Neural cell (in vitro differentiated cells): ENCODE data around the gene TCIRG1. TPM values are rescaled to one million over a fixed set of nuclear protein-coding genes. Genes with fewer than 3 reads are reported as not detected.

Source experiments
- H2AFZ ChIP-seq: fragments of 200-600, 300-800 bp; sonication (generic), shearing (Covaris generic); 2 replicates; pipeline ENCODE4 v1.6.0; 2014; ENCODE audit warnings: low read depth, mild to moderate bottlenecking, antibody characterized with exemption, low read length, moderate library complexity
- H3F3A ChIP-seq: fragments of 200-600 bp; shearing (Covaris generic); 2 replicates; pipeline ENCODE4 v1.6.1; 2016; ENCODE audit warnings: mild to moderate bottlenecking, moderate library complexity, mixed read lengths, antibody characterized with exemption, low read length; ENCODE audit not compliant: insufficient read depth, poor library complexity, severe bottlenecking
- H3K27ac ChIP-seq: fragments of 200-600, 300-800 bp; sonication (generic), shearing (Covaris generic); 2 replicates; pipeline ENCODE4 v1.5.1; 2014; ENCODE audit warnings: mild to moderate bottlenecking, low read length, moderate library complexity
- H3K27me3 ChIP-seq: fragments of 300-800, 200-600 bp; sonication (generic), shearing (Covaris generic); 2 replicates; pipeline ENCODE4 v1.6.0; 2014; ENCODE audit warnings: mild to moderate bottlenecking, low read depth, low read length, moderate library complexity; ENCODE audit not compliant: insufficient read depth
- H3K36me3 ChIP-seq: fragments of 300-800, 200-600 bp; sonication (generic), shearing (Covaris generic); 2 replicates; pipeline ENCODE4 v1.5.1; 2014; ENCODE audit warnings: mild to moderate bottlenecking, antibody characterized with exemption, low read length, moderate library complexity; ENCODE audit not compliant: insufficient read depth
- H3K4me2 ChIP-seq: fragments of 300-800, 200-600 bp; sonication (generic), shearing (Covaris generic); 2 replicates; pipeline ENCODE4 v1.6.0; 2014; ENCODE audit warnings: mild to moderate bottlenecking, low read length
- H3K4me3 ChIP-seq: fragments of 300-800, 200-600 bp; sonication (generic), shearing (Covaris generic); 2 replicates; pipeline ENCODE4 v1.5.1; 2014; ENCODE audit warnings: mild to moderate bottlenecking, low read length, moderate library complexity
- H3K79me2 ChIP-seq: fragments of 200-600 bp; shearing (Covaris generic); replicated peaks from 2 replicates; pipeline ENCODE4 v1.6.0; 2014; ENCODE audit warnings: mild to moderate bottlenecking, low read length, moderate library complexity; ENCODE audit not compliant: insufficient read depth
- H3K9ac ChIP-seq: fragments of 300-800, 200-600 bp; sonication (generic), shearing (Covaris generic); 2 replicates; pipeline ENCODE4 v1.6.1; 2016; ENCODE audit warnings: mild to moderate bottlenecking, low read length, mixed read lengths
- H3K9me2 ChIP-seq: fragments of 200-600 bp; shearing (Covaris generic); 2 replicates; pipeline ENCODE4 v1.6.1; 2016; ENCODE audit warnings: mild to moderate bottlenecking, low read length, mixed read lengths; ENCODE audit not compliant: insufficient read depth
- H3K9me3 ChIP-seq: fragments of 200-600, 300-800 bp; sonication (generic), shearing (Covaris generic); 2 replicates; pipeline ENCODE4 v1.6.1; 2016; ENCODE audit warnings: mild to moderate bottlenecking, mixed run types, low read length, moderate library complexity, mixed read lengths
- H4K20me1 ChIP-seq: fragments of 200-600 bp; shearing (Covaris generic); 2 replicates; pipeline ENCODE4 v1.6.1; 2016; ENCODE audit warnings: mild to moderate bottlenecking, mixed run types; ENCODE audit not compliant: insufficient read depth
- CTCF ChIP-seq: fragments of 450-650 bp; IDR thresholded peaks from 2 replicates; pipeline ENCODE4 v1.5.1; 2014; ENCODE audit warnings: antibody characterized with exemption, mild to moderate bottlenecking, moderate library complexity; ENCODE audit not compliant: poor library complexity, severe bottlenecking
- EP300 ChIP-seq: fragments of 450-650 bp; conservative IDR thresholded peaks from 2 replicates; pipeline ENCODE4 v1.6.1; 2014; ENCODE audit warnings: antibody characterized with exemption, mild to moderate bottlenecking, moderate library complexity; ENCODE audit not compliant: poor library complexity, severe bottlenecking
- EZH2 ChIP-seq: fragments of 200-600, 300-800 bp; shearing (Covaris generic), sonication (generic); IDR thresholded peaks from 2 replicates; pipeline ENCODE4 v1.6.1; 2014; ENCODE audit warnings: antibody characterized with exemption, low read length, borderline replicate concordance, mild to moderate bottlenecking; ENCODE audit not compliant: insufficient read depth, poor library complexity, severe bottlenecking
- MXI1 ChIP-seq: fragments of 450-650 bp; conservative IDR thresholded peaks from 2 replicates; pipeline ENCODE4 v1.6.1; 2014; ENCODE audit warnings: antibody characterized with exemption, mild to moderate bottlenecking; ENCODE audit not compliant: poor library complexity, severe bottlenecking
- POLR2AphosphoS5 ChIP-seq: IDR thresholded peaks from 2 replicates; pipeline ENCODE4 v1.6.1; 2012
- RAD21 ChIP-seq: fragments of 450-650 bp; conservative IDR thresholded peaks from 2 replicates; pipeline ENCODE4 v1.6.1; 2014; ENCODE audit warnings: antibody characterized with exemption, mild to moderate bottlenecking, moderate library complexity
- SMC3 ChIP-seq: fragments of 450-650 bp; conservative IDR thresholded peaks from 2 replicates; pipeline ENCODE4 v1.6.1; 2014; ENCODE audit warnings: antibody characterized with exemption, mild to moderate bottlenecking, moderate library complexity; ENCODE audit not compliant: poor library complexity
- TAF1 ChIP-seq: IDR thresholded peaks from 2 replicates; pipeline ENCODE4 v1.6.1; 2012; ENCODE audit warnings: low read depth
- polyA plus RNA-seq: library from polyadenylated mRNA; depleted of rRNA; stranded (reverse); fragments of >200 nt; gene quantifications from 2 replicates; pipeline ENCODE4 v1.2.3, GENCODE V29; 2014
- TF ChIP-seq, protein P1 (sequence below): IDR thresholded peaks from 2 replicates; pipeline ENCODE4 v1.6.1; 2012; ENCODE audit warnings: borderline replicate concordance

The TCIRG1 gene
- polyA plus RNA-seq, 1 donor from 2014 or later = 1.8 TPM

GRCh38 chr11:68017980-68018729 lies 20.7 kb upstream of the TCIRG1 start:
- Histone ChIP-seq H3K79me2 (no peaks in the 10 kb centered on the region), H3K27ac (no peak overlapping the region), H3K9ac (no peak overlapping the region), H3K4me2 (no peak overlapping the region), H2AFZ (no peak overlapping the region), H3K27me3 (no peaks in the 10 kb centered on the region), H3F3A (no peaks in the 10 kb centered on the region), H3K4me3 (no peak overlapping the region), H3K9me3 (no peaks in the 10 kb centered on the region), H3K9me2 (no peaks in the 10 kb centered on the region), H4K20me1 (no peaks in the 10 kb centered on the region), H3K36me3 (no peaks in the 10 kb centered on the region)
- TF ChIP-seq TAF1 (no peak), POLR2AphosphoS5 (no peak), SMC3 (no peak)
- TF ChIP-seq, protein P1, sequence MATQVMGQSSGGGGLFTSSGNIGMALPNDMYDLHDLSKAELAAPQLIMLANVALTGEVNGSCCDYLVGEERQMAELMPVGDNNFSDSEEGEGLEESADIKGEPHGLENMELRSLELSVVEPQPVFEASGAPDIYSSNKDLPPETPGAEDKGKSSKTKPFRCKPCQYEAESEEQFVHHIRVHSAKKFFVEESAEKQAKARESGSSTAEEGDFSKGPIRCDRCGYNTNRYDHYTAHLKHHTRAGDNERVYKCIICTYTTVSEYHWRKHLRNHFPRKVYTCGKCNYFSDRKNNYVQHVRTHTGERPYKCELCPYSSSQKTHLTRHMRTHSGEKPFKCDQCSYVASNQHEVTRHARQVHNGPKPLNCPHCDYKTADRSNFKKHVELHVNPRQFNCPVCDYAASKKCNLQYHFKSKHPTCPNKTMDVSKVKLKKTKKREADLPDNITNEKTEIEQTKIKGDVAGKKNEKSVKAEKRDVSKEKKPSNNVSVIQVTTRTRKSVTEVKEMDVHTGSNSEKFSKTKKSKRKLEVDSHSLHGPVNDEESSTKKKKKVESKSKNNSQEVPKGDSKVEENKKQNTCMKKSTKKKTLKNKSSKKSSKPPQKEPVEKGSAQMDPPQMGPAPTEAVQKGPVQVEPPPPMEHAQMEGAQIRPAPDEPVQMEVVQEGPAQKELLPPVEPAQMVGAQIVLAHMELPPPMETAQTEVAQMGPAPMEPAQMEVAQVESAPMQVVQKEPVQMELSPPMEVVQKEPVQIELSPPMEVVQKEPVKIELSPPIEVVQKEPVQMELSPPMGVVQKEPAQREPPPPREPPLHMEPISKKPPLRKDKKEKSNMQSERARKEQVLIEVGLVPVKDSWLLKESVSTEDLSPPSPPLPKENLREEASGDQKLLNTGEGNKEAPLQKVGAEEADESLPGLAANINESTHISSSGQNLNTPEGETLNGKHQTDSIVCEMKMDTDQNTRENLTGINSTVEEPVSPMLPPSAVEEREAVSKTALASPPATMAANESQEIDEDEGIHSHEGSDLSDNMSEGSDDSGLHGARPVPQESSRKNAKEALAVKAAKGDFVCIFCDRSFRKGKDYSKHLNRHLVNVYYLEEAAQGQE = no peak

- Histone ChIP-seq H3K4me3 (no peak overlapping the region), H3K9ac (no peak overlapping the region), H3F3A (no peaks in the 10 kb centered on the region), H3K79me2 (no peaks in the 10 kb centered on the region), H3K36me3 (no peaks in the 10 kb centered on the region), H3K27ac (no peak overlapping the region), H3K9me3 (no peaks in the 10 kb centered on the region), H3K9me2 (no peaks in the 10 kb centered on the region), H3K27me3 (no peaks in the 10 kb centered on the region), H2AFZ (no peak overlapping the region), H3K4me2 (no peak overlapping the region), H4K20me1 (no peaks in the 10 kb centered on the region)
- no peak for TF ChIP-seq POLR2AphosphoS5
- TF ChIP-seq EP300 = no peak
- TF ChIP-seq RAD21 = no peak
- TF ChIP-seq, protein P1 = no peak
- TF ChIP-seq EZH2 = no peak
- TF ChIP-seq TAF1 = no peak
- TF ChIP-seq CTCF = no peak
- no peak for TF ChIP-seq SMC3
- TF ChIP-seq MXI1 = no peak
These were observed 20.1 kb upstream of the TCIRG1 start for GRCh38 chr11:68018730-68019190.
